GM21390 (cell line): ENCODE measurements around the gene MIF.
"Not testable (repeated sequence)": the region's sequence is repeated elsewhere in the genome, so short reads cannot be mapped to it uniquely, and the experiment has no call there.

Source experiments
- ATAC-seq: cut with Tn5 transposase; IDR thresholded peaks from one replicate; pipeline ENCODE4 v1.9.1; 2021; ENCODE audit not compliant: unreplicated experiment

MIF gene

GRCh38 chr22:23893945-23894709 is at the start of gene MIF:
TSS of gene MIF (plus strand) at chr22:23894383. CDS start at chr22:23894475, 92 bp downstream.
- ATAC-seq: peak; percentile 77

- ATAC-seq: no peak
These were observed 49.4 kb upstream of the MIF start for GRCh38 chr22:23844739-23845202.

GRCh38 chr22:23845265-23846080 is 48.7 kb upstream of the MIF start:
- ATAC-seq: no peak

- ATAC-seq: no peak
These were observed 48.1 kb upstream of the MIF start for GRCh38 chr22:23846081-23846469.

GRCh38 chr22:23847310-23847920 is 46.8 kb upstream of the MIF start:
- ATAC-seq: no peak

- no peak for ATAC-seq
These were observed 46.0 kb upstream of the MIF start for GRCh38 chr22:23847991-23848864.

GRCh38 chr22:23849009-23850006 is 44.9 kb upstream of the MIF start:
- no peak for ATAC-seq

- ATAC-seq: peak; percentile 49
These were observed 44.0 kb upstream of the MIF start for GRCh38 chr22:23850136-23850611.

- ATAC-seq: peak; percentile 44
These were observed 37.2 kb upstream of the MIF start for GRCh38 chr22:23856721-23857605.

- ATAC-seq: peak; percentile 85
These were observed 36.3 kb upstream of the MIF start, which contains the start of gene SLC2A11 for GRCh38 chr22:23857606-23858483. TSS of gene SLC2A11 (plus strand) at chr22:23857875. CDS start at chr22:23858000, 125 bp downstream.

GRCh38 chr22:23858484-23858815 is 35.7 kb upstream of the MIF start:
- no peak for ATAC-seq

- no peak for ATAC-seq
These were observed 35.0 kb upstream of the MIF start for GRCh38 chr22:23859201-23859600.

- ATAC-seq: not testable (repeated sequence)
These were observed 34.0 kb upstream of the MIF start for GRCh38 chr22:23860187-23860586.

- no peak for ATAC-seq
These were observed 32.1 kb upstream of the MIF start for GRCh38 chr22:23862103-23862502.

GRCh38 chr22:23864499-23865154 is 29.6 kb upstream of the MIF start:
- not testable (repeated sequence) for ATAC-seq

GRCh38 chr22:23868580-23868979 is 25.6 kb upstream of the MIF start:
- ATAC-seq: no peak

GRCh38 chr22:23874871-23875270 is 19.3 kb upstream of the MIF start:
- ATAC-seq: no peak
